HepG2 (cell line): ENCODE data around the gene SSU72. TPM values are rescaled to one million over a fixed set of nuclear protein-coding genes. Genes with fewer than 3 reads are reported as not detected.
A peak's percentile ranks its signal among the peaks of the same experiment; 100 is the strongest.

ENCODE experiments used
- ARNTL ChIP-seq: sonication (generic); formaldehyde crosslinking; IDR thresholded peaks from 2 replicates; pipeline ENCODE4 v1.4.0; 2020; ENCODE audit warnings: mild to moderate bottlenecking, missing genetic modification reagents
- ATF7 ChIP-seq, 2 experiments: fragments of 450-650 bp in 1 of 2; sonication (generic) in 1 of 2; formaldehyde crosslinking in 1 of 2; IDR thresholded peaks; 2 replicates each; pipeline versions ENCODE4 v1.4.0 to v1.6.1; 2016 to 2020; ENCODE audit warnings: antibody characterized with exemption in 1 of 2, mild to moderate bottlenecking in 1 of 2, missing genetic modification reagents in 1 of 2
- BORCS8-MEF2B ChIP-seq: sonication (generic); formaldehyde crosslinking; IDR thresholded peaks from 2 replicates; pipeline ENCODE4 v1.8.0; 2022; ENCODE audit warnings: mild to moderate bottlenecking, missing genetic modification reagents
- CEBPG ChIP-seq: IDR thresholded peaks from 2 replicates; pipeline ENCODE4 v1.6.1; 2016
- DPF2 ChIP-seq: sonication (generic); formaldehyde crosslinking; IDR thresholded peaks from 2 replicates; pipeline ENCODE4 v1.4.0; 2020; ENCODE audit warnings: mild to moderate bottlenecking, low read depth, missing genetic modification reagents, borderline replicate concordance
- ETV5 ChIP-seq: IDR thresholded peaks from 2 replicates; pipeline ENCODE4 v1.6.1; 2018; ENCODE audit warnings: missing biosample characterization, missing genetic modification reagents, inconsistent platforms, borderline replicate concordance
- FOXK1 ChIP-seq: sonication (generic); formaldehyde crosslinking; IDR thresholded peaks from 2 replicates; pipeline ENCODE4 v1.4.0; 2020; ENCODE audit warnings: low read depth, missing genetic modification reagents, borderline replicate concordance
- FOXM1 ChIP-seq: sonication (generic); formaldehyde crosslinking; IDR thresholded peaks from 2 replicates; pipeline ENCODE4 v1.5.0; 2020; ENCODE audit warnings: missing genetic modification reagents
- HOXA3 ChIP-seq: sonication (generic); formaldehyde crosslinking; IDR thresholded peaks from 2 replicates; pipeline ENCODE4 v1.5.0; 2020; ENCODE audit warnings: missing genetic modification reagents
- MTF1 ChIP-seq: sonication (generic); formaldehyde crosslinking; IDR thresholded peaks from 2 replicates; pipeline ENCODE4 v1.5.0; 2020; ENCODE audit warnings: missing genetic modification reagents
- MXI1 ChIP-seq: IDR thresholded peaks from 3 replicates; pipeline ENCODE4 v1.6.1; 2012; ENCODE audit warnings: low read depth, low read length, inconsistent platforms, borderline replicate concordance
- PCBP2 ChIP-seq: fragments of 200-400 bp; formaldehyde crosslinking; optimal IDR thresholded peaks from 2 replicates; pipeline ENCODE3; 2018; ENCODE audit warnings: low read length, low read depth; ENCODE audit not compliant: poor library complexity, severe bottlenecking
- STAT5B ChIP-seq: sonication (generic); formaldehyde crosslinking; IDR thresholded peaks from 2 replicates; pipeline ENCODE4 v1.4.0; 2020; ENCODE audit warnings: missing genetic modification reagents
- TEAD2 ChIP-seq: sonication (generic); formaldehyde crosslinking; IDR thresholded peaks from 2 replicates; pipeline ENCODE4 v1.9.0; 2021; ENCODE audit warnings: missing genetic modification reagents
- TGIF2 ChIP-seq: IDR thresholded peaks from 2 replicates; pipeline ENCODE4 v1.6.1; 2016; ENCODE audit warnings: control low read depth, missing compliant biosample characterization
- TSC22D2 ChIP-seq: sonication (generic); formaldehyde crosslinking; IDR thresholded peaks from 2 replicates; pipeline ENCODE4 v1.5.1; 2020; ENCODE audit warnings: missing genetic modification reagents, mild to moderate bottlenecking, borderline replicate concordance
- ZBTB20 ChIP-seq: sonication (generic); formaldehyde crosslinking; IDR thresholded peaks from 2 replicates; pipeline ENCODE4 v1.8.1; 2023; ENCODE audit warnings: missing genetic modification reagents, low read depth, mild to moderate bottlenecking, borderline replicate concordance
- ZFP1 ChIP-seq: IDR thresholded peaks from 2 replicates; pipeline ENCODE4 v1.6.1; 2016
- ZFP62 ChIP-seq: sonication (generic); formaldehyde crosslinking; IDR thresholded peaks from 2 replicates; pipeline ENCODE4 v1.4.0; 2020; ENCODE audit warnings: missing genetic modification reagents
- ZKSCAN1 ChIP-seq: fragments of 150-350 bp; IDR thresholded peaks from 2 replicates; pipeline ENCODE4 v1.6.1; 2014; ENCODE audit warnings: low read length
- ZMYM3 ChIP-seq: sonication (generic); formaldehyde crosslinking; IDR thresholded peaks from 2 replicates; pipeline ENCODE4 v1.5.1; 2020; ENCODE audit warnings: mild to moderate bottlenecking, missing genetic modification reagents
- ZNF143 ChIP-seq: sonication (generic); formaldehyde crosslinking; IDR thresholded peaks from 2 replicates; pipeline ENCODE4 v1.4.0; 2020; ENCODE audit warnings: missing genetic modification reagents
- ZNF317 ChIP-seq: sonication (generic); formaldehyde crosslinking; IDR thresholded peaks from 2 replicates; pipeline ENCODE4 v1.5.0; 2020; ENCODE audit warnings: mild to moderate bottlenecking, missing genetic modification reagents
- ZNF337 ChIP-seq: sonication (generic); formaldehyde crosslinking; IDR thresholded peaks from 2 replicates; pipeline ENCODE4 v1.5.1; 2020; ENCODE audit warnings: missing genetic modification reagents, low read depth, mild to moderate bottlenecking, borderline replicate concordance
- ZNF350 ChIP-seq: sonication (generic); formaldehyde crosslinking; IDR thresholded peaks from 2 replicates; pipeline ENCODE4 v1.4.0; 2020; ENCODE audit warnings: mild to moderate bottlenecking, low read depth, missing genetic modification reagents, borderline replicate concordance
- ZNF747 ChIP-seq: sonication (generic); formaldehyde crosslinking; IDR thresholded peaks from 2 replicates; pipeline ENCODE4 v1.8.1; 2023; ENCODE audit warnings: missing genetic modification reagents, mild to moderate bottlenecking, borderline replicate concordance
- ZNF841 ChIP-seq: sonication (generic); formaldehyde crosslinking; IDR thresholded peaks from 2 replicates; pipeline ENCODE4 v1.8.1; 2023; ENCODE audit warnings: missing genetic modification reagents, borderline replicate concordance
- ZSCAN25 ChIP-seq: sonication (generic); formaldehyde crosslinking; IDR thresholded peaks from 2 replicates; pipeline ENCODE4 v1.8.0; 2022; ENCODE audit warnings: mild to moderate bottlenecking, missing genetic modification reagents
- ZSCAN31 ChIP-seq: sonication (generic); formaldehyde crosslinking; IDR thresholded peaks from 2 replicates; pipeline ENCODE4 v1.5.0; 2020; ENCODE audit warnings: low read depth, mild to moderate bottlenecking, missing genetic modification reagents
- polyA plus RNA-seq, 8 experiments: library from polyadenylated mRNA; depleted of rRNA in 3 of 8; stranded (reverse) in 7 of 8; unstranded in 1 of 8; fragments of >200 nt; fragmentation: Illumina TruSeq in 4 of 8; extraction: Trizol in 4 of 8; gene quantifications; 2 replicates each; pipeline versions ENCODE4 v1.2.1 to v1.2.3, GENCODE V29; 2011 to 2016; ENCODE audit warnings: low read depth in 4 of 8, missing spikeins in 1 of 8, mixed read lengths in 1 of 8; ENCODE audit not compliant: insufficient read depth in 1 of 8
- total RNA-seq, 5 experiments: library from RNA; depleted of rRNA; stranded (reverse); fragments of >200 nt; fragmentation: Illumina TruSeq; extraction: Trizol; gene quantifications; 2 replicates each; pipeline ENCODE4 v1.2.3, GENCODE V29; 2016; ENCODE audit warnings: low read depth in 1 of 5
- TF ChIP-seq, protein P1 (sequence below): IDR thresholded peaks from 2 replicates; pipeline ENCODE4 v1.6.1; 2016; ENCODE audit warnings: low read depth, borderline replicate concordance
- TF ChIP-seq, protein P2 (sequence below): sonication (generic); formaldehyde crosslinking; IDR thresholded peaks from 2 replicates; pipeline ENCODE4 v1.4.0; 2020; ENCODE audit warnings: missing genetic modification reagents

The SSU72 gene
- total and polyA plus RNA-seq, 2 of the 13 experiments (the other 11 are each of a cell fraction or from before 2014, with no cell fraction given), result 42.8 to 67.1 TPM

DNA sequence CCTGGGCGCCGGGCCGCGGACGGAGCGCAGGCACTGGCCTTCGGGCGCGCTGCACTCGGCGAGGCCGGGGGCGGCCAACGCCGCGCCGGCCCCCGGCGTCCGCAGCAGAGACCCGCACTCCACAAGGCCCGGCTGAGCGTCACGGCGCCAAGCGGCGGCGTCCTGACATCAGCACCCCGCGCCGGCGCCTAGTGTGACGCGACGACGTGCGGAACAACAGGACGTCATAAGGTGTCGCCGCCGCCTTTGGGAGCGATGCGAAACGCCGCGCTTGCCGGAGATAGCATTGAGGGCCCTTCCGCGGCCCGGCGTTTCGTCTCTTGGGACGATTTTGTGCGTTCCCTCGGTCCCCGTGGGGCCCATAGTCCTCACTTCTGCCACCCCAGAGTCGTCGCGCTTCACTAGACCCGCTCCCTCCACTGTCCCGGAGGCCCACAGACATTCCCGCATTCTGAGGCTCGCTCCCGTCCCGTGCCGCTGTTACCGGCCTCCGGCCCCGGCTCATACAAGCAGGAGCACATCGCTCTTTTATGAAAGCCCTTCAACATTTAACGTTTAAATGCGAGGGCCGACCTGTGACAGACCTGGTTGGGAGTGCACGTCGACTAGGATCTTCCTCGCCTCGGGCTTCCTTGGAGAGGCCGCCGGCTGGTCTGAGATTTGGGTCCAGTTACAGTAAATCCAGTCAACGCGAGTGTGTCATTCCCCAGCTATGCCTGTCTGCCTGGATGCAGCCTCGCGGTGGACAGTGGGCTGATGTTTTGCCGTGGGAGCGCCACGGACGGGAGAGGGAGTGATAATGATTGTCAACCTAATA lies at the start of gene SSU72 (continued):
- peak; percentile 97; the same call in 1 of the 2 replicates for TF ChIP-seq FOXK1
- no peak; the same call in 1 of the 2 replicates for TF ChIP-seq ZNF747 (CRISPR knock-in tag)
- TF ChIP-seq HOXA3 (CRISPR knock-in tag), result peak; percentile 100
- no peak for TF ChIP-seq STAT5B (CRISPR knock-in tag)
- TF ChIP-seq, protein P1, sequence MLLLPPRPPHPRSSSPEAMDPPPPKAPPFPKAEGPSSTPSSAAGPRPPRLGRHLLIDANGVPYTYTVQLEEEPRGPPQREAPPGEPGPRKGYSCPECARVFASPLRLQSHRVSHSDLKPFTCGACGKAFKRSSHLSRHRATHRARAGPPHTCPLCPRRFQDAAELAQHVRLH (CRISPR knock-in tag), result peak; percentile 53; the same call in 1 of the 2 replicates
- TF ChIP-seq FOXM1 (CRISPR knock-in tag), result no peak
- TF ChIP-seq ZFP1, result no peak
- TF ChIP-seq ZSCAN31 (CRISPR knock-in tag), result no peak; the same call in 1 of the 2 replicates
- TF ChIP-seq CEBPG (CRISPR knock-in tag), result 0 out of 2 replicates have a peak, but pooled peaks have one; percentile 8
- TF ChIP-seq MTF1 (CRISPR knock-in tag), result 0 out of 2 replicates have a peak, but pooled peaks have one; percentile 31
- peak; percentile 23 for TF ChIP-seq ZSCAN25 (CRISPR knock-in tag)
- TF ChIP-seq ZNF143 (CRISPR knock-in tag), result peak; percentile 63; the same call in 1 of the 2 replicates
- no peak for TF ChIP-seq ZFP62 (CRISPR knock-in tag)
- no peak for TF ChIP-seq PCBP2
- no peak; the same call in 1 of the 2 replicates for TF ChIP-seq ZNF350
- peak; percentile 70; the same call in 1 of the 2 replicates for TF ChIP-seq TSC22D2
- no peak for TF ChIP-seq ZNF841 (CRISPR knock-in tag)
- 0 out of 2 replicates have a peak, but pooled peaks have one; percentile 51 for TF ChIP-seq BORCS8-MEF2B (CRISPR knock-in tag)
- no peak for TF ChIP-seq DPF2 (CRISPR knock-in tag)
- no peak for TF ChIP-seq TEAD2 (CRISPR knock-in tag)
- TF ChIP-seq ATF7 (IDR thresholded peaks at IDR 0.05), result no peak
- no peak for TF ChIP-seq ATF7 (CRISPR knock-in tag; IDR thresholded peaks at IDR 0.05)
- TF ChIP-seq ZBTB20, result 0 out of 2 replicates have a peak, but pooled peaks have one; percentile 26
- TF ChIP-seq, protein P2, sequence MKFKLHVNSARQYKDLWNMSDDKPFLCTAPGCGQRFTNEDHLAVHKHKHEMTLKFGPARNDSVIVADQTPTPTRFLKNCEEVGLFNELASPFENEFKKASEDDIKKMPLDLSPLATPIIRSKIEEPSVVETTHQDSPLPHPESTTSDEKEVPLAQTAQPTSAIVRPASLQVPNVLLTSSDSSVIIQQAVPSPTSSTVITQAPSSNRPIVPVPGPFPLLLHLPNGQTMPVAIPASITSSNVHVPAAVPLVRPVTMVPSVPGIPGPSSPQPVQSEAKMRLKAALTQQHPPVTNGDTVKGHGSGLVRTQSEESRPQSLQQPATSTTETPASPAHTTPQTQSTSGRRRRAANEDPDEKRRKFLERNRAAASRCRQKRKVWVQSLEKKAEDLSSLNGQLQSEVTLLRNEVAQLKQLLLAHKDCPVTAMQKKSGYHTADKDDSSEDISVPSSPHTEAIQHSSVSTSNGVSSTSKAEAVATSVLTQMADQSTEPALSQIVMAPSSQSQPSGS (CRISPR knock-in tag), result peak; percentile 75; the same call in 1 of the 2 replicates
- no peak for TF ChIP-seq ZMYM3
- peak; percentile 25; the same call in 1 of the 2 replicates for TF ChIP-seq ETV5 (CRISPR knock-in tag)
- peak; percentile 70; the same call in 1 of the 2 replicates for TF ChIP-seq ZKSCAN1
- no peak for TF ChIP-seq ARNTL (CRISPR knock-in tag)
- TF ChIP-seq ZNF337 (CRISPR knock-in tag), result 0 out of 2 replicates have a peak, but pooled peaks have one; percentile 57
- peak; percentile 84; the same call in 2 of the 3 replicates for TF ChIP-seq MXI1
- TF ChIP-seq TGIF2 (CRISPR knock-in tag), result peak; percentile 61; the same call in 1 of the 2 replicates
- TF ChIP-seq ZNF317 (CRISPR knock-in tag), result peak; percentile 14; the same call in 1 of the 2 replicates
